H7 (cell line): ENCODE results near the gene GNGT1. TPM values are rescaled to one million over a fixed set of nuclear protein-coding genes. Genes with fewer than 3 reads are reported as not detected.

Experiments used
- DNase-seq: peaks from one replicate; pipeline ENCODE4 v3.0.0; 2012
- H3K27me3 ChIP-seq: 2 replicates; pipeline ENCODE4 v1.6.0; 2011; ENCODE audit warnings: mild to moderate bottlenecking, low read length; ENCODE audit not compliant: control insufficient read depth, insufficient read depth
- H3K36me3 ChIP-seq: replicated peaks from 2 replicates; pipeline ENCODE4 v1.5.1; 2011; ENCODE audit warnings: low read length; ENCODE audit not compliant: control insufficient read depth, insufficient read depth
- H3K4me3 ChIP-seq: 2 replicates; pipeline ENCODE4 v1.5.1; 2011; ENCODE audit warnings: low read depth, mild to moderate bottlenecking, control low read depth, low read length, moderate library complexity; ENCODE audit not compliant: insufficient read depth
- total RNA-seq: library from RNA; depleted of rRNA; stranded (reverse); fragments of >200 nt; shearing (Covaris generic); gene quantifications from 2 replicates; pipeline ENCODE4 v1.2.3, GENCODE V29; 2014; rRNA removed

GNGT1 gene
- total RNA-seq: not detected in 2 replicates

DNA sequence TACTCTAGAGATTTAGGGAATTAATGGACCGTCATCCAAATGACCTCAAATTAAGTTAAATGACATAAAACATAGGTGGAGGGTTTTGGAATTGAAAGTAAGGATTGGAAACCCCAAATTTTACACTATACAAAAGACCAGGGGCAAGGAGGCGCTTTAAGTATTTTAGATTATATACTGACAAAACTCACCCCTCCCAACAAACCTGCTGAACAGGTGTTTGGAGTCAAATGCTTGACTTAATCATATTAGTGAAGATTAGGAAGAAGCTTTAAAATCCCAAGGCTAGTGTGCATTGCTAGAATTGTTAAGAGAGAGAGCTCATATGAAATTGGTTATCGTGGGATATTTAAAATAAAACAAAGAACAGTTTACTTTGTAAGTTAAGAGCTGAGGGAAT is at the start of gene GNGT1:
Gene GNGT1 (plus strand): TSS at position 301 of the 400 bp plus-strand sequence. CDS start 180 bp downstream, outside the sequence.
- Histone ChIP-seq H3K36me3 (no peaks in the 10 kb centered on the region), H3K27me3 (no peaks in the 10 kb centered on the region), H3K4me3 (no peak within 1 kb of the TSS)
- DNase-seq: no peak

DNA sequence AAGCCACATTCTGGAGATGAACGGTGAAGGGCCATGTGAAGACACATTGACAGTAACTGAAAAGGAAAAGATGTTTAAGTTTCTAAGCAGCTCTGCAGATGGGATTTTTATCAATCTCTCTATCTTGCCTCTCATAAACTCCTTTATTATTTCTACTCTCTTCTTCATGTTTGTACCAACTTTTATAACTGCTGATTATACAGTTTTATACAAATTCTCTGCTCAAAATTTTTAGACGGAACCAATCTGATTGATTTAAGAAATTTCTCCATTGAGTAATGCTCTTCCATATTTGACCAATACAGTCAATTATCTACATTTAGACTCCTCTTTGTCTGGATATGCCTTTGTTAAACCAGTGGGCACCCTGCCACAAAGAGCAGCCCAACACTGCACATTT is 47.5 kb upstream of the GNGT1 start:
- no peak overlapping the region for H3K4me3 ChIP-seq
- H3K36me3 ChIP-seq: no peaks in the 10 kb centered on the region
- DNase-seq: no peak
- H3K27me3 ChIP-seq: no peaks in the 10 kb centered on the region

GRCh38 chr7:93860261-93860660 is 46.1 kb upstream of the GNGT1 start:
- Histone ChIP-seq H3K36me3 (no peaks in the 10 kb centered on the region), H3K27me3 (no peaks in the 10 kb centered on the region), H3K4me3 (no peak overlapping the region)
- no peak for DNase-seq

GRCh38 chr7:93861325-93861949 is 44.9 kb upstream of the GNGT1 start:
- no peak for DNase-seq
- Histone ChIP-seq H3K27me3 (no peaks in the 10 kb centered on the region), H3K36me3 (no peaks in the 10 kb centered on the region), H3K4me3 (no peak overlapping the region)

- no peaks in the 10 kb centered on the region for H3K27me3 ChIP-seq
- no peak overlapping the region for H3K4me3 ChIP-seq
Measured at GRCh38 chr7:93862651-93863050, 43.7 kb upstream of the GNGT1 start.

GRCh38 chr7:93866886-93867285 is 39.5 kb upstream of the GNGT1 start:
- Histone ChIP-seq H3K27me3 (no peaks in the 10 kb centered on the region), H3K36me3 (no peaks in the 10 kb centered on the region), H3K4me3 (no peak overlapping the region)
- DNase-seq: no peak

More at GRCh38 chr7:93862651-93863050, 43.7 kb upstream of the GNGT1 start:
- no peak for DNase-seq
- H3K36me3 ChIP-seq: no peaks in the 10 kb centered on the region

DNA sequence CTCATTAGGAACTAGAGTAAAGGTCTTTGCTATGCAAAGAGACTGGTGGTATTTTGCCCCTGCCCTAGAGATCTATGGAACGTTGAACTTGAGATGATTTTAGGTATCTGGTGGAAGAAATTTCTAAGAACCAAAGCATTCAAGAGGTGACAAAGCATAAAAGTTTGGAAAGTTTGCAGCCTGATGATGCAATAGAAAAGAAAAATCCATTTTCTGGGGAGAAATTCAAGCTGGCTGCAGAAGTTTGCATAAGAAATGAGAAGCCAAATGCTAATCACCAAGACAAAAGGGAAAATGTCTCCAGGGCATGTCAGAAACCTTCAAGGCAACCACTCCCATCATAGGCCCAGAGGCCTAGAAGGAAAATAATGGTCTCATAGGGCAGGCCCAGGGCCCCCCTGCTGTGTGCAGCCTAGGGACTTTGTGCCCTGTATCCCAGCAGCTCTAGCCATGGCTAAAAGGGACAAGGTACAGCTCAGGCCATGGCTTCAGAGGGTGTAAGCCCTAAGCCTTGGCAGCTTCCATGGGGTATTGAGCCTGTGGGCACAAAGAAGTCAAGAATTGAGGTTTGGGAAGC is 32.3 kb upstream of the GNGT1 start:
- Histone ChIP-seq H3K36me3 (no peaks in the 10 kb centered on the region), H3K4me3 (no peak overlapping the region), H3K27me3 (no peaks in the 10 kb centered on the region)
- no peak for DNase-seq

- no peaks in the 10 kb centered on the region for H3K27me3 ChIP-seq
- no peaks in the 10 kb centered on the region for H3K36me3 ChIP-seq
- no peak for DNase-seq
- H3K4me3 ChIP-seq: no peak overlapping the region
Measured at GRCh38 chr7:93877742-93878141, 28.6 kb upstream of the GNGT1 start.

DNA sequence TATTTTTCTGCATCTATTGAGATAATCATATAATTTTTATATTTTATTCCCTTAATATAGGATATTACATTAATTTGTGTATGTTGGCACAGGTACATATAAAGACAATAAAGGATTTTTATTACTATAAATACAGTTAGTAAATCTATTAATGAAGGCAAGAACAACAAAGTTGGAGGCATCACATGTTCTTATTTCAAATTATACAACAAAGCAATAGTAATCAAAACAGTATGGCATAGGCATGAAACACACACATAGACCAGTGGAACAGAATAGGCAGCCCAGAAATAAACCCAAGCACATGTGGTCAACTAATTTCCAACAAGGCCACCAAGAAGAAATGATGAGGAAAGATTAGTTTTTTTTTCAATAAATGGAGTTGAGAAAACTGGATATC is 27.0 kb upstream of the GNGT1 start:
- no peaks in the 10 kb centered on the region for H3K27me3 ChIP-seq
- DNase-seq: no peak
- H3K4me3 ChIP-seq: no peak overlapping the region
- H3K36me3 ChIP-seq: no peaks in the 10 kb centered on the region

GRCh38 chr7:93882468-93882867 is 23.9 kb upstream of the GNGT1 start:
- H3K27me3 ChIP-seq: no peaks in the 10 kb centered on the region
- H3K4me3 ChIP-seq: no peak overlapping the region
- no peaks in the 10 kb centered on the region for H3K36me3 ChIP-seq
- DNase-seq: no peak

GRCh38 chr7:93883078-93883916 is 23.1 kb upstream of the GNGT1 start:
- no peaks in the 10 kb centered on the region for H3K27me3 ChIP-seq
- no peak overlapping the region for H3K4me3 ChIP-seq
- DNase-seq: no peak
- H3K36me3 ChIP-seq: no peaks in the 10 kb centered on the region

GRCh38 chr7:93883917-93884345 is 22.4 kb upstream of the GNGT1 start:
- H3K36me3 ChIP-seq: no peaks in the 10 kb centered on the region
- H3K27me3 ChIP-seq: no peaks in the 10 kb centered on the region
- H3K4me3 ChIP-seq: no peak overlapping the region
- DNase-seq: no peak

GRCh38 chr7:93884541-93884940 is 21.8 kb upstream of the GNGT1 start:
- no peaks in the 10 kb centered on the region for H3K36me3 ChIP-seq

GRCh38 chr7:93889261-93889660 is 17.1 kb upstream of the GNGT1 start:
- DNase-seq: no peak
- Histone ChIP-seq H3K4me3 (no peak overlapping the region), H3K36me3 (no peaks in the 10 kb centered on the region), H3K27me3 (peaks cover 10% of the 10 kb centered on the region)

More at GRCh38 chr7:93884541-93884940, 21.8 kb upstream of the GNGT1 start:
- Histone ChIP-seq H3K27me3 (peaks cover under 1% of the 10 kb centered on the region; the same call in 1 of the 2 replicates), H3K4me3 (no peak overlapping the region)
- DNase-seq: no peak

DNA sequence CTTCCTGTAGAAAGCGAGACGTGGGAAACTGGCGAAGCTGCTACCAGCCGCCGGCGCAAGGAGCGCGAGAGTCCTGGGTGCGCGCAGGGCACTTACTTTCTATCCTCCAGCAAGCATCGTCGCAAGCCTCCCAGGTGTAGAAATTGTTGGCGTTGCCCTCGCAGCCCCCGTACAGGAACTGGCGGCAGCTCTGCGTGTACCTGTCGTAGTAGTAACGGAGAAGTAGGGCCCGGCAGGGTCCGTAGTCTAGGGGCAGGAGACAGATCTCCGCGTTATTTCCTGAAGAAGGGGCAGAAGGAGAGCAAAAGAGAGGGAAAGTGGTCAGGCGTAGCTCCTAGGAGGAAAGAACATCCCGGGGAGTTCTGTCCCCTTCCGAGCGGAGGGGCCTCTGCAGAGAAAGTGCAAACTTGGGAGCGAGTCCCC is 16.3 kb upstream of the GNGT1 start:
- H3K4me3 ChIP-seq: peak overlapping the region; percentile 74
- peak; percentile 60 for DNase-seq
- H3K36me3 ChIP-seq: no peaks in the 10 kb centered on the region
- peaks cover 10% of the 10 kb centered on the region for H3K27me3 ChIP-seq
